ENCODE measurements around the gene ACTR2. TPM values are rescaled to one million over a fixed set of nuclear protein-coding genes. Genes with fewer than 3 reads are reported as not detected.
A peak's percentile ranks its signal among the peaks of the same experiment; 100 is the strongest.

ACTR2 gene
- total RNA-seq, 1 donor from 2014 or later: 223 TPM

- Mint-ChIP-seq H3K27me3 (ENCODE audit: unreplicated experiment) (peaks cover 6% of the 10 kb centered on the region), H3K36me3 (ENCODE audit: unreplicated experiment) (no peaks in the 10 kb centered on the region), H3K4me1 (ENCODE audit: low read depth, unreplicated experiment) (peaks cover 32% of the 10 kb centered on the region), H3K9me3 (ENCODE audit: unreplicated experiment) (peaks cover 2% of the 10 kb centered on the region), H3K27ac (ENCODE audit: unreplicated experiment) (no peak overlapping the region), H3K4me3 (ENCODE audit: unreplicated experiment) (peak overlapping the region; percentile 25)
- no peak for DNase-seq
- TF ChIP-seq CTCF (IDR thresholded peaks at IDR 0.05; ENCODE audit: partially characterized antibody, unreplicated experiment): no peak
Measured at GRCh38 chr2:65300134-65300760, 72.6 kb downstream of the ACTR2 start.

GRCh38 chr2:65300761-65301711 lies 73.4 kb downstream of the ACTR2 start:
- Mint-ChIP-seq H3K27ac (ENCODE audit: unreplicated experiment) (peak overlapping the region; percentile 59), H3K9me3 (ENCODE audit: unreplicated experiment) (peaks cover 2% of the 10 kb centered on the region), H3K4me1 (ENCODE audit: low read depth, unreplicated experiment) (peaks cover 32% of the 10 kb centered on the region), H3K4me3 (ENCODE audit: unreplicated experiment) (peak overlapping the region; percentile 25), H3K27me3 (ENCODE audit: unreplicated experiment) (peaks cover 6% of the 10 kb centered on the region), H3K36me3 (ENCODE audit: unreplicated experiment) (no peaks in the 10 kb centered on the region)
- TF ChIP-seq CTCF (IDR thresholded peaks at IDR 0.05; ENCODE audit: partially characterized antibody, unreplicated experiment): no peak
- peak; percentile 50 for DNase-seq

GRCh38 chr2:65305934-65306333 lies 78.3 kb downstream of the ACTR2 start:
- H3K27me3 Mint-ChIP-seq (ENCODE audit: unreplicated experiment): peaks cover 6% of the 10 kb centered on the region
- H3K4me1 Mint-ChIP-seq (ENCODE audit: low read depth, unreplicated experiment): peaks cover 29% of the 10 kb centered on the region
- peaks cover 2% of the 10 kb centered on the region for H3K9me3 Mint-ChIP-seq (ENCODE audit: unreplicated experiment)
- no peak for DNase-seq
- H3K4me3 Mint-ChIP-seq (ENCODE audit: unreplicated experiment): no peak overlapping the region
- TF ChIP-seq CTCF (IDR thresholded peaks at IDR 0.05; ENCODE audit: partially characterized antibody, unreplicated experiment): no peak
- H3K27ac Mint-ChIP-seq (ENCODE audit: unreplicated experiment): no peak overlapping the region
- peaks cover 3% of the 10 kb centered on the region for H3K36me3 Mint-ChIP-seq (ENCODE audit: unreplicated experiment)

- TF ChIP-seq CTCF (IDR thresholded peaks at IDR 0.05; ENCODE audit: partially characterized antibody, unreplicated experiment): no peak
- peaks cover 9% of the 10 kb centered on the region for H3K27me3 Mint-ChIP-seq (ENCODE audit: unreplicated experiment)
- H3K4me1 Mint-ChIP-seq (ENCODE audit: low read depth, unreplicated experiment): peaks cover 16% of the 10 kb centered on the region
- H3K36me3 Mint-ChIP-seq (ENCODE audit: unreplicated experiment): peaks cover 13% of the 10 kb centered on the region
- H3K27ac Mint-ChIP-seq (ENCODE audit: unreplicated experiment): no peak overlapping the region
- no peak for DNase-seq
- H3K9me3 Mint-ChIP-seq (ENCODE audit: unreplicated experiment): no peaks in the 10 kb centered on the region
- H3K4me3 Mint-ChIP-seq (ENCODE audit: unreplicated experiment): no peak overlapping the region
Measured at GRCh38 chr2:65309699-65310098, 82.1 kb downstream of the ACTR2 start.

GRCh38 chr2:65311049-65311448 lies 83.4 kb downstream of the ACTR2 start:
- H3K27ac Mint-ChIP-seq (ENCODE audit: unreplicated experiment): no peak overlapping the region
- peaks cover 16% of the 10 kb centered on the region for H3K4me1 Mint-ChIP-seq (ENCODE audit: low read depth, unreplicated experiment)
- peaks cover 9% of the 10 kb centered on the region for H3K27me3 Mint-ChIP-seq (ENCODE audit: unreplicated experiment)
- no peak for TF ChIP-seq CTCF (IDR thresholded peaks at IDR 0.05; ENCODE audit: partially characterized antibody, unreplicated experiment)
- H3K4me3 Mint-ChIP-seq (ENCODE audit: unreplicated experiment): no peak overlapping the region
- H3K9me3 Mint-ChIP-seq (ENCODE audit: unreplicated experiment): no peaks in the 10 kb centered on the region
- no peak for DNase-seq
- H3K36me3 Mint-ChIP-seq (ENCODE audit: unreplicated experiment): peaks cover 13% of the 10 kb centered on the region

Measured in glutamatergic neuron (in vitro differentiated cells).